ENCODE results near the gene MUCL3. TPM values are rescaled to one million over a fixed set of nuclear protein-coding genes. Genes with fewer than 3 reads are reported as not detected.
"Not testable (repeated sequence)": the region's sequence is repeated elsewhere in the genome, so short reads cannot be mapped to it uniquely, and the experiment has no call there.

The MUCL3 gene
- total and polyA plus RNA-seq, 9 donors, result 0.05 to 0.15 TPM; not detected in 7

DNA sequence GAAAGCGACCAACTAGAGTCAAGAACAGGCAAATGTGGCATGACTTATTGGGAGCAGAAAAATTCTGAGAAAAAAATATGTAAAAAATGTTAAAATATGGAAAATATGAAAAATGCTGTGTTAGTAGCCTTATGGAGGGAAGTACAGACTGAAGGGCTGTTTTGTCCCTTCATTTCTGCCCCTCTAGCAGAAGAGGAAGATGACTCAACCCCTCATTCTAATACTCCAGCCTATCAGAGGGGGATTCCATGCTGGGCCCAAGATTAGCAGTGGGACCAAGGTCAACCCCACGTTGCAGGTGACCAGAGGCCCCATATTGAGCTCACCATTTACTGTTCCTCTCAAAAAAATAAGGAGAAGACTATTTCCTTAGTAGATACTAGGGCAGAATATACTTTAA lies 51.1 kb downstream of the MUCL3 start:
- Histone ChIP-seq H3K27me3 (ENCODE audit: control insufficient read depth, insufficient read depth, low read length) (no peaks in the 10 kb centered on the region), H3K4me1 (ENCODE audit: control insufficient read depth, insufficient read depth, low read length) (no peaks in the 10 kb centered on the region), H3K36me3 (ENCODE audit: control insufficient read depth, insufficient read depth, low read length) (no peaks in the 10 kb centered on the region), H3K9me3 (replicated peaks; ENCODE audit: control insufficient read depth, low read depth, low read length) (no peaks in the 10 kb centered on the region), H3K4me3 (ENCODE audit: low read length) (no peak overlapping the region), H3K27ac (ENCODE audit: low read length) (no peak overlapping the region)
- DNase-seq, result no peak
- WGBS (ENCODE audit: insufficient coverage), result 100% methylated on average over 1 of the region's 2 CpGs

DNA sequence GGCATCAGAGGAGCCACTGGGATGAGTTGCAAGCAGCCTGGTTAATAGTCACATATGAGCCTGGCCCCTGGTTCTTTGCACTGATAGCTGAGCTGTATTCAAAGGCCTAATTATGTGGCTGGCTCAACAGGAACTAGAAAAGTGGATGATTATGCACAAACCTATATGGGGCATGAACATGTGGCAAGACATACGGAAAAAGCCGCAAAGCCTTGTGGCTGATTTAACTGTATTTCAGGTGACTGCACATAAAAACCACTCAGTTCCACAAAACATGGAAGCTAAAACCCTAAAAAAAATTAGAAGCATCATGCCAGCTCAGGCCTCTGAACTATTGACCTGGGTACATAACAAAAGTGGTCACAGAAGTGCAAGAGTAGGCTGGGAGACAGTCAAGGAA lies 56.5 kb downstream of the MUCL3 start:
- no peaks in the 10 kb centered on the region for H3K27me3 ChIP-seq (ENCODE audit: control insufficient read depth, insufficient read depth, low read length)
- WGBS (ENCODE audit: insufficient coverage), result no CpG with 5 or more reads among the region's 2 CpGs
- DNase-seq, result no peak

DNA sequence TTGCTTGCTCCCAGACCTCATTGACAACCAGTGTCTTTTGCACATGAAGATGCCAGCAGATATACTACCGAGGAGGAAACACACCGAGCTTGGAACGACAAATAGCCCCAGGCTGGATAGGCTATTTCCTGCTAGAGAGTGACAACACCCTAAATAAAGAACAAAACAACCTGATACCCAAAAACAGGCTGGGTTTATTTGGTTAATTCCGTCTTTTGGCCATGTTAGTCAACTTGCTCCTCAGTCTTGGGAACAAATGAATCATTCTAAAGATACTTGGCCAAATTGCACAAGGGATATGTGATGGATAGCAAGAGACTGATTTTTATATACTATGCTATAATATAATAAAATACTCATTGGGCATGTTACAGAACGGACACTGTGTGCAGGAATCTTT lies 58.0 kb downstream of the MUCL3 start:
- no peaks in the 10 kb centered on the region for H3K36me3 ChIP-seq (ENCODE audit: control insufficient read depth, insufficient read depth, low read length)
- H3K4me1 ChIP-seq (ENCODE audit: control insufficient read depth, insufficient read depth, low read length), result no peaks in the 10 kb centered on the region
- no CpG with 5 or more reads among the region's 5 CpGs for WGBS (ENCODE audit: insufficient coverage)
- no peaks in the 10 kb centered on the region for H3K9me3 ChIP-seq (replicated peaks; ENCODE audit: control insufficient read depth, low read depth, low read length)
- no peak overlapping the region for H3K27ac ChIP-seq (ENCODE audit: low read length)
- no peak overlapping the region for H3K4me3 ChIP-seq (ENCODE audit: low read length)
- DNase-seq, result no peak
- H3K27me3 ChIP-seq (ENCODE audit: control insufficient read depth, insufficient read depth, low read length), result no peaks in the 10 kb centered on the region

More for the DNA sequence above, 56.5 kb downstream of the MUCL3 start:
- no peaks in the 10 kb centered on the region for H3K4me1 ChIP-seq (ENCODE audit: control insufficient read depth, insufficient read depth, low read length)
- no peaks in the 10 kb centered on the region for H3K9me3 ChIP-seq (replicated peaks; ENCODE audit: control insufficient read depth, low read depth, low read length)
- H3K27ac ChIP-seq (ENCODE audit: low read length), result no peak overlapping the region
- H3K4me3 ChIP-seq (ENCODE audit: low read length), result no peak overlapping the region
- no peaks in the 10 kb centered on the region for H3K36me3 ChIP-seq (ENCODE audit: control insufficient read depth, insufficient read depth, low read length)

DNA sequence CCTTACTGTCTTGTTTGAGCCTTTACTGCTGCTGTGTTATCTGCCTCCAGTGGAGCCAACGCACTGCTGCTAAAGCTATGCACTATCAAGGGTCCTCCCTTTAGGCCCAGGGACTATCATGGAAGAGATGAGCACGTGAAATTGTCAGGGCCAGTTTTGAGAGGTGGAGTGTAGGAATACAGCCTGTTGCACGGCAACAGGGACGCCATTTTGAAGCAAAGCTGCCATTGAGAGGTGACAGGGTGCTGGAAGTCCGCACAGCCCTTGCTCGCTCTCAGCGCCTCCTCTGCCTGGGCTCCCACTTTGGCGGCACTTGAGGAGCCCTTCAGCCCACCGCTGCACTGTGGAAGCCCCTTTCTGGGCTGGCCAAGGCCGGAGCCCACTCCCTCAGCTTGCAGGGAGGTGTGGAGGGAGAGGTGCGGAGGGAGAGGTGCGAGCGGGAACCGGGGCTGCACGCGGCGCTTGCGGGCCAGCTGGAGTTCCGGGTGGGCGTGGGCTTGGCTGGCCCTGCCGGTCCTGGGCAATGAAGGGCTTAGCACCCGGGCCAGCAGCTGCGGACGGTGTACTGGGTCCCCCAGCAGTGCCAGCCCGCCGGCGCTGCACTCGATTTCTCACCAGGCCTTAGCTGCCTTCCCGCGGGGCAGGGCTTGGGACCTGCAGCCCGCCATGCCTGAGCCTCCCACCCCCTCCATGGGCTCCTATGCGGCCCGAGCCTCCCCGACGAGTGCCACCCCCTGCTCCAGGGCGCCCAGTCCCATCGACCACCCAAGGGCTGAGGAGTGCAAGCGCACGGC lies 59.5 kb downstream of the MUCL3 start:
- H3K4me3 ChIP-seq (ENCODE audit: low read length); H3K9me3 ChIP-seq (replicated peaks; ENCODE audit: control insufficient read depth, low read depth, low read length); H3K4me1 ChIP-seq (ENCODE audit: control insufficient read depth, insufficient read depth, low read length); DNase-seq; H3K27ac ChIP-seq (ENCODE audit: low read length); H3K36me3 ChIP-seq (ENCODE audit: control insufficient read depth, insufficient read depth, low read length); H3K27me3 ChIP-seq (ENCODE audit: control insufficient read depth, insufficient read depth, low read length): not testable (repeated sequence)
- WGBS (ENCODE audit: insufficient coverage), result 84% methylated on average over 20 of the region's 39 CpGs

DNA sequence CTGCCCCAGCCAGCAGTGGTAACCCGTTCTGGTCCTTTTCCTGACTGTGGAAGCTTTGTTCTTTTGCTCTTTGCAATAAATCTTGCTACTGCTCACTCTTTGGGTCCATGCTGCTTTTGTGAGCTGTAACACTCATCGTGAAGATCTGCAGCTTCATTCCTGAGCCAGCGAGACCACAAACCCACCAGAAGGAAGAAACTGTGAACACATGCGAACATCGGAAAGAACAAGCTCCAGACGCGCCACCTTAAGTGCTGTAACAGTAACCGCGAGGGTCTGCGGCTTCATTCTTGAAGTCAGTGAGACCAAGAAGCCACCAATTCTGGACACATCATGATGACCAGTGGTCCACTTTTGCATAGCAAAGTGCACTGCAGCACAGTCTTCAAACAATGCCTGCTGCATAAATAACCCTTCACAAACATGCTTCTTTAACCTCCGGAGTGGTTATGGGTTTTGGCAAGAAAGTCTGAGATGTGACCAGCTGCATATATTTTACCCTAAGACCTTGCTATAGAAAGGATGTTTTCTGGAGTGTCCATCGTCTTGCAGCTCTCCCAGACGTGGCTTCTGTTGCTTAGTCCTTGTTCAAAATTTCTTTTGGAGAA lies 60.6 kb downstream of the MUCL3 start:
- Histone ChIP-seq H3K36me3 (ENCODE audit: control insufficient read depth, insufficient read depth, low read length) (no peaks in the 10 kb centered on the region), H3K4me3 (ENCODE audit: low read length) (no peak overlapping the region), H3K4me1 (ENCODE audit: control insufficient read depth, insufficient read depth, low read length) (no peaks in the 10 kb centered on the region), H3K27me3 (ENCODE audit: control insufficient read depth, insufficient read depth, low read length) (peaks cover 2% of the 10 kb centered on the region), H3K9me3 (replicated peaks; ENCODE audit: control insufficient read depth, low read depth, low read length) (no peaks in the 10 kb centered on the region), H3K27ac (ENCODE audit: low read length) (no peak overlapping the region)
- DNase-seq, result no peak
- 61% methylated on average over 12 of the region's 13 CpGs for WGBS (ENCODE audit: insufficient coverage)

DNA sequence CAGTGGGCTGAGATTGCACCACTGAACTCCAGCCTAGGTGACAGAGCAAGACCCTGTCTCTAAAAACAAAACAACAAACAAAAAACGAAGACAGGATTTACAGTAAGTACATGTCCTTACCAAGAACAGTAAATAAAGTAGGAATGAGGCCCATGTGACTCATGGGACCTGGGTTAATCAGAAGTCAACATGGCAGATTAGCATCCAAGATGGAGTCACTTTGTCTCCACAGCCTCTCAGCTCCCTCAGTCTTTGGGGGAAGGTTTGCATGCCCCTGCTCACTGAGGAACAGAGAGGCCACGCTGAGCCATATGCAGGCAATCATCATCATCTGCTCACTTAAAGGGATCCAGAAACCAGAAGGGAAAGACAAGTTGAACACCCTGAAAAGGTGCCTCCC lies 61.7 kb downstream of the MUCL3 start:
- no peaks in the 10 kb centered on the region for H3K36me3 ChIP-seq (ENCODE audit: control insufficient read depth, insufficient read depth, low read length)
- no peak overlapping the region for H3K4me3 ChIP-seq (ENCODE audit: low read length)
- no peaks in the 10 kb centered on the region for H3K4me1 ChIP-seq (ENCODE audit: control insufficient read depth, insufficient read depth, low read length)
- DNase-seq, result no peak
- H3K27me3 ChIP-seq (ENCODE audit: control insufficient read depth, insufficient read depth, low read length), result peaks cover 2% of the 10 kb centered on the region
- H3K9me3 ChIP-seq (replicated peaks; ENCODE audit: control insufficient read depth, low read depth, low read length), result no peaks in the 10 kb centered on the region
- no peak overlapping the region for H3K27ac ChIP-seq (ENCODE audit: low read length)
- 83% methylated on average over 1 of the region's 2 CpGs for WGBS (ENCODE audit: insufficient coverage)

Other genes starting within 250 kb of the MUCL3 start
- 7.2 TPM for gene NRM, start 250.0 kb upstream of the MUCL3 start, total RNA-seq
- gene NRM, start 250.0 kb upstream of the MUCL3 start, polyA plus RNA-seq (ENCODE audit: insufficient read depth in 1 of 8, insufficient read length in 8 of 8, low replicate concordance in 1 of 8), result 10 to 100 TPM; 34.4 to 49.7 (median 37.8) TPM
- 9.6 TPM for gene MDC1, start 223.7 kb upstream of the MUCL3 start, total RNA-seq
- gene MDC1, start 223.7 kb upstream of the MUCL3 start, polyA plus RNA-seq (ENCODE audit: insufficient read depth in 1 of 8, insufficient read length in 8 of 8, low replicate concordance in 1 of 8), result 10 to 100 TPM; 21.0 to 34.6 (median 25.5) TPM
- 403 TPM for gene TUBB, start 220.6 kb upstream of the MUCL3 start, total RNA-seq
- gene TUBB, start 220.6 kb upstream of the MUCL3 start, polyA plus RNA-seq (ENCODE audit: insufficient read depth in 1 of 8, insufficient read length in 8 of 8, low replicate concordance in 1 of 8), result 1,000 to 10,000 TPM in 3 of 8 donors, 100 to 1,000 TPM in 5; 686 to 1,098 (median 967) TPM
- gene FLOT1, start 198.3 kb upstream of the MUCL3 start, total RNA-seq, result 84.5 TPM
- gene FLOT1, start 198.3 kb upstream of the MUCL3 start, polyA plus RNA-seq (ENCODE audit: insufficient read depth in 1 of 8, insufficient read length in 8 of 8, low replicate concordance in 1 of 8), result 100 to 1,000 TPM in 6 of 8 donors, 10 to 100 TPM in 2; 94.9 to 113 (median 107) TPM
- 6.7 TPM for gene IER3, start 196.4 kb upstream of the MUCL3 start, total RNA-seq
- 10 to 100 TPM in 6 of 8 donors, 1 to 10 TPM in 2; 5.8 to 22.6 (median 12.9) TPM for gene IER3, start 196.4 kb upstream of the MUCL3 start, polyA plus RNA-seq (ENCODE audit: insufficient read depth in 1 of 8, insufficient read length in 8 of 8, low replicate concordance in 1 of 8)
- gene DDR1, start 56.5 kb upstream of the MUCL3 start, total RNA-seq, result 42.4 TPM
- 10 to 100 TPM; 55.2 to 87.4 (median 70.1) TPM for gene DDR1, start 56.5 kb upstream of the MUCL3 start, polyA plus RNA-seq (ENCODE audit: insufficient read depth in 1 of 8, insufficient read length in 8 of 8, low replicate concordance in 1 of 8)
- gene GTF2H4, start 32.8 kb upstream of the MUCL3 start, total RNA-seq, result 15.5 TPM
- gene GTF2H4, start 32.8 kb upstream of the MUCL3 start, polyA plus RNA-seq (ENCODE audit: insufficient read depth in 1 of 8, insufficient read length in 8 of 8, low replicate concordance in 1 of 8), result 10 to 100 TPM; 22.0 to 26.5 (median 24.1) TPM
- 23.4 TPM for gene VARS2, start 26.7 kb upstream of the MUCL3 start, total RNA-seq
- 10 to 100 TPM; 20.1 to 34.8 (median 27.7) TPM for gene VARS2, start 26.7 kb upstream of the MUCL3 start, polyA plus RNA-seq (ENCODE audit: insufficient read depth in 1 of 8, insufficient read length in 8 of 8, low replicate concordance in 1 of 8)
- gene SFTA2, start 8.8 kb upstream of the MUCL3 start, total RNA-seq, result not detected
- under 1 TPM in 3 of 8 donors, not detected in 5; 0.37 to 0.66 (median 0.47) TPM for gene SFTA2, start 8.8 kb upstream of the MUCL3 start, polyA plus RNA-seq (ENCODE audit: insufficient read depth in 1 of 8, insufficient read length in 8 of 8, low replicate concordance in 1 of 8)
- not detected for gene MUC21, start 42.7 kb downstream of the MUCL3 start, total RNA-seq
- gene MUC21, start 42.7 kb downstream of the MUCL3 start, polyA plus RNA-seq (ENCODE audit: insufficient read depth in 1 of 8, insufficient read length in 8 of 8, low replicate concordance in 1 of 8), result under 1 TPM in 1 of 8 donors, not detected in 7; 0.25 TPM
- not detected for gene MUC22, start 69.5 kb downstream of the MUCL3 start, total RNA-seq
- gene MUC22, start 69.5 kb downstream of the MUCL3 start, polyA plus RNA-seq (ENCODE audit: insufficient read depth in 1 of 8, insufficient read length in 8 of 8, low replicate concordance in 1 of 8), result 1 to 10 TPM in 1 of 8 donors, under 1 TPM in 2, not detected in 5; 0.04 to 2.4 (median 0.12) TPM
- not detected for gene C6orf15, start 171.6 kb downstream of the MUCL3 start, total RNA-seq
- gene C6orf15, start 171.6 kb downstream of the MUCL3 start, polyA plus RNA-seq (ENCODE audit: insufficient read depth in 1 of 8, insufficient read length in 8 of 8, low replicate concordance in 1 of 8), result not detected
- 1.3 TPM for gene PSORS1C1, start 173.8 kb downstream of the MUCL3 start, total RNA-seq
- gene PSORS1C1, start 173.8 kb downstream of the MUCL3 start, polyA plus RNA-seq (ENCODE audit: insufficient read depth in 1 of 8, insufficient read length in 8 of 8, low replicate concordance in 1 of 8), result 1 to 10 TPM in 1 of 8 donors, under 1 TPM in 7; 0.22 to 1.4 (median 0.70) TPM
- not detected for gene CDSN, start 179.5 kb downstream of the MUCL3 start, total RNA-seq
- under 1 TPM in 1 of 8 donors, not detected in 7; 0.07 TPM for gene CDSN, start 179.5 kb downstream of the MUCL3 start, polyA plus RNA-seq (ENCODE audit: insufficient read depth in 1 of 8, insufficient read length in 8 of 8, low replicate concordance in 1 of 8)
- gene PSORS1C2, start 198.1 kb downstream of the MUCL3 start, total RNA-seq, result not detected
- gene PSORS1C2, start 198.1 kb downstream of the MUCL3 start, polyA plus RNA-seq (ENCODE audit: insufficient read depth in 1 of 8, insufficient read length in 8 of 8, low replicate concordance in 1 of 8), result under 1 TPM in 6 of 8 donors, not detected in 2; 0.09 to 0.27 (median 0.26) TPM
- 16.4 TPM for gene CCHCR1, start 216.8 kb downstream of the MUCL3 start, total RNA-seq
- 10 to 100 TPM; 15.1 to 21.2 (median 17.6) TPM for gene CCHCR1, start 216.8 kb downstream of the MUCL3 start, polyA plus RNA-seq (ENCODE audit: insufficient read depth in 1 of 8, insufficient read length in 8 of 8, low replicate concordance in 1 of 8)
- 11.3 TPM for gene TCF19, start 217.6 kb downstream of the MUCL3 start, total RNA-seq
- 10 to 100 TPM in 7 of 8 donors, 1 to 10 TPM in 1; 9.3 to 18.4 (median 13.5) TPM for gene TCF19, start 217.6 kb downstream of the MUCL3 start, polyA plus RNA-seq (ENCODE audit: insufficient read depth in 1 of 8, insufficient read length in 8 of 8, low replicate concordance in 1 of 8)
- gene POU5F1, start 229.7 kb downstream of the MUCL3 start, total RNA-seq, result 0.13 TPM
- gene POU5F1, start 229.7 kb downstream of the MUCL3 start, polyA plus RNA-seq (ENCODE audit: insufficient read depth in 1 of 8, insufficient read length in 8 of 8, low replicate concordance in 1 of 8), result 1 to 10 TPM in 1 of 8 donors, under 1 TPM in 7; 0.29 to 1.3 (median 0.45) TPM